A549 treated with AZD2906 at 1 μM for 4 hours (cell line): ENCODE data around the gene POLR3G. TPM values are rescaled to one million over a fixed set of nuclear protein-coding genes. Genes with fewer than 3 reads are reported as not detected.

Experiments
- total RNA-seq: library from RNA; stranded (reverse); fragments of 200-300 nt; extraction: Qiagen RNA extraction; gene quantifications from 5 replicates; pipeline ENCODE4 v1.2.3, GENCODE V29; 2022

The POLR3G gene
- total RNA-seq = 11.4 to 16.3 TPM (median 15.1 TPM) in 5 replicates

DNA sequence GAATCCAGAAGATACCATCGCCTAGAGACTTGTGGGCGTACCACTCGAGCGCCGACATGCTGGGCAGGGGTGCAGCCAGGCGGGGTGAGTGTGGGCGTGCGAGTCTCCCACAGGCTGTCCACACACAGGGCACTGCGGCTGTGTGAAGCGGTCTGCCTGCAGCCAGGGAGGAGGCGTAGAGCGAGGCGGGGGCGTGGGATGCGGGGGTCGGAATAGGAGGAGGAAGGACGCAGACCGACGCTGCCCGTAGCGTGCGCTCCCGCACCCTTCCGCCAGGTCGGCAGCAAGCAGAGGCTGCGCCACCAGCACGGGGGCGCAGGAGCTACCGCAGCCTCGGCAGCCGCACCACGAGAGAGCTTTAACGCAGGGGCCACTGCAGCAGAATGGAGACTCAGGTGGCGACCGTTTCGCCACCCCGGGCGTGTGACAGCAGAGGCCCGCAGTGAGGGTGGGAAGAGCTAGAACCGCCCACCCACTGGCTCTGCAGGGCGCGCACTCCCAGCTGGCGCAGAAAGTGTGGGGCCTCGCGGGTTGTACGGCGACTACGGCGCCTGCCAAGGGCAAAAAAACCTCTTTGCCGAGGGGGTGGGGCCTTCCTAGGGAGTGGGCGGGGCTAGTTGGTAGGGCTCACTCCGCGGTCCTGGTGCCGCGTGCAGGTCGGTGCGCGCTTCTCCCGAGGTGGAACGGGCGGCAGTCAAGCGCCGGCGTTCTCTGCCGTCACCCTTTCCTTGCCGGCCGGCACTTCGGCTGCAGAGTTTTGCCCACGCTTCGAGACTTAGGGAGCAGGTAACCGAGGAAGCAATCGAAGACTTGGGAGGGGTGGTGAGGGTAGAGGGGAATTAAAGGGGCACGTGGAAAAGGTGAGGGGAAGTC is at the start of gene POLR3G, which contains the start of gene MBLAC2:
Gene POLR3G, plus strand, starts transcription at position 630 of the 873 bp plus-strand sequence. CDS start 10,704 bp downstream, outside the sequence.
Gene MBLAC2, minus strand, starts transcription at position 537 of the 873 bp plus-strand sequence. Its CDS starts 479 bp downstream, at position 58.

GRCh38 chr5:90529194-90529938 is 54.7 kb downstream of the POLR3G start, which contains the start of gene LYSMD3:
Gene LYSMD3, minus strand, starts transcription at chr5:90529584. Its CDS starts 4,295 bp downstream, at chr5:90525289.

DNA sequence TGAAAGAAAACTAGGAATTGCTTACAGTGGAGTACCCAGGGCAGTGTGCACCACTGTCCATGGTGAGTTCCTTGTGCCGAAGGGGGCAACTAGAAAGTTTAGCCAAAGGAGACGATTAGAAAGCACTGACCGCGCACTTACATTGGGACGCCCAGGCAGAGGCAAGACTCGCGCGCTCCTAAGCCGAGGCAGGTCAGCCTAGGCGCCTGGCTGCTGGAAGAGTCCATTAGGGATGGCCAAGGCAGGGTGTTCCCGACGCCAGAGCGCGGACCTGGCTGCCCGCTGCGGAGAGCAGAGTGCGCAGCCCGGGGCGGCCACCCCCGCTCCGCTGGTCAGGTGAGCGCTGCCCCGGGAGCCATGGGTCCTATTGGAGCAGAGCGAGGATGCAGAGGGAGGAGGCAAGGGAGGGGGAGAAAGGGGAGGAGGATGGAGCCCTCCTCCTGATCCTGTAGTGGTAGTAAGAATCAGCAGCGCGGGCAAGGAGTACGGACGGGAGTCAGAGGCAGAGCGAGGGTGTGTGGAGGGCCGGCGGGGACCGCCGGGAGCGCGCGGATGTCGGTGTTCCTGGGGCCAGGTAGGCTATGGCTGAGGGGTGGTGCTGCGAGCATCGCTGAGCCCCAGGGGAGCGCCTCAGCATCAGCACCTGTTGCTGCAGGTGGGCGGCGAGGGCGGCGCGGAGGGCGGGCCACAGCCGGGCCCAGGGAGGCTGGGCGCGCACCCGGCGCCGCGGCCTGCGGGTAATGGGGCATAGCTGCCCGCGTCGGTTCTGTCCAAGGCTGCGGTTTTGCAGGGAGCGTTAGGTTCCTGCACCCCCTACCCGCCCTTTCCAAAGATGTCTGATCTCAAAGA is 83.9 kb downstream of the POLR3G start, which contains the start of gene ADGRV1:
Gene ADGRV1, plus strand, starts transcription at position 454 of the 849 bp plus-strand sequence. Its CDS starts 99 bp downstream, at position 553.

Other genes starting within 250 kb of the POLR3G start
- gene CETN3, start 65.1 kb upstream of the POLR3G start, total RNA-seq = 16.1 to 25.2 TPM (median 21.6 TPM) in 5 replicates
- 1.8 to 3.0 TPM (median 2.6 TPM) in 5 replicates for gene MBLAC2, start 93 bp upstream of the POLR3G start, total RNA-seq
- 8.9 to 11.7 TPM (median 11.1 TPM) in 5 replicates for gene LYSMD3, start 54.7 kb downstream of the POLR3G start, total RNA-seq
- 0.50 to 0.89 TPM (median 0.61 TPM) in 5 replicates for gene ADGRV1, start 83.9 kb downstream of the POLR3G start, total RNA-seq